Measurements from ENCODE around the gene ITLN2.
A peak's percentile ranks its signal among the peaks of the same experiment; 100 is the strongest.
"Not testable (repeated sequence)": the region's sequence is repeated elsewhere in the genome, so short reads cannot be mapped to it uniquely, and the experiment has no call there.

The ITLN2 gene

DNA sequence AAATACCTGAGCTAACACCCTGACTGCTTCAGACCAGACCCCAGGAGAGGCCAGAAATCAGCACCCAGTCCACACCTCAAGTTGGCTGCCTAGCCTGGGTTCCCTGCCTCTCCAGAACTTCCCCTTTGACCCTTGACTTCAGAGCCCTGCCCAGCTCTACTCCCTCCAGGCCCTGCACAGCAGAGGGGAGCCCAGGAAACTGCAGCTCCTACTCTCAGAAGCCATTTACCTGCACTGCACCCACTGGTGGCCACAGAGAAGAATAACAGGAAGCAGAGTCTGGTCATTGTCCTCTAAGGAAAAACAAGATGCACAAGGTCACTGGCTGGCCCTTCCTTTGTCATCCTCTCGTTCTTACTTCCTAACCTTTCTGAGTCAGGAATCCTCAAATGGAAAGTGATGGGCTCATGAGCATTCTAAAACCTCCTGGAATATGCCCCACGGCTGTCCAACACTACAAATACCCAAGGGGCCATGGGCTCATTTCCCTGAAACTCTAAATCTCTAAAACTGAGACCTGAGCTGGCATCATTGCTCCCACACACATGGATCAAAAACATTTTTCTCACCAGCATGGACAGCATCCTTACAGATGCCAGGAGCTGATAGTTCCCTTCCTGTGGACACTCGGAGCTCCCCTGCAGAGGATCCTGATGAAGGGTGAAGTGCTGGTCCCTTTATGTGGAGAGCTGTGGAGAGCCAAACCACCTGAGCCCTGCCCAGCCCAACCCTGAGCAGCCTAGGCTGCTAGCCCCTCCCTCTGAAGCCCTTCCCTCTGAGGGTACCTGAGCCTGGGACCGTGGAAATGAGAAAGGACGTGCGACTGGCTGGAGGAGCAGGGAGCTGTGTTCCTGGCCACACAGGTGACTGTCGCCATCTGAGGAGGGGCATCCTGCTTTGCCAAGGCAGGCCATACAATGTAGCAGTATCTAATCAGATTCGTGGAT is at the start of gene ITLN2:
Gene ITLN2 (minus strand): TSS at position 652 of the 947 bp plus-strand sequence. CDS start 68 bp downstream, at position 584.
- peak; percentile 54 for DNase-seq

DNA sequence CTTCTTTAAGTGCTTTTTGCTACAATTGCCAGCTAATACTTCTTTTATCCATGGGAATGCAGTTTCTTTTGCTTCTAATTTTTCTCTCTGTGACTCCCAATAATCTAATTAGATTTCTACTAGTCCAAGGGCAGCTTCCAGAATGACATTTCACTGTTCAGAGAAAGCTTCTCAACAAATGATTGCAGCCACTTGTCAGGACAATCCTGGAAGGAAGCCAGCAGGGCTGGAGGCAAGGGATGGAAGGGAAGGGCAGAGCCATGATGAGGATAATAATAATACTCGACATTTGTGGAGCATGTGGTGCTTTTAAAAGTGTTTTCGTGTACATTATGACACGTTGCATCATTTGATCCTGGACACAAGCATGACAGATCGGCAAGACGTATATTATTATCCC is 46.9 kb upstream of the ITLN2 start:
- no peak for DNase-seq

DNA sequence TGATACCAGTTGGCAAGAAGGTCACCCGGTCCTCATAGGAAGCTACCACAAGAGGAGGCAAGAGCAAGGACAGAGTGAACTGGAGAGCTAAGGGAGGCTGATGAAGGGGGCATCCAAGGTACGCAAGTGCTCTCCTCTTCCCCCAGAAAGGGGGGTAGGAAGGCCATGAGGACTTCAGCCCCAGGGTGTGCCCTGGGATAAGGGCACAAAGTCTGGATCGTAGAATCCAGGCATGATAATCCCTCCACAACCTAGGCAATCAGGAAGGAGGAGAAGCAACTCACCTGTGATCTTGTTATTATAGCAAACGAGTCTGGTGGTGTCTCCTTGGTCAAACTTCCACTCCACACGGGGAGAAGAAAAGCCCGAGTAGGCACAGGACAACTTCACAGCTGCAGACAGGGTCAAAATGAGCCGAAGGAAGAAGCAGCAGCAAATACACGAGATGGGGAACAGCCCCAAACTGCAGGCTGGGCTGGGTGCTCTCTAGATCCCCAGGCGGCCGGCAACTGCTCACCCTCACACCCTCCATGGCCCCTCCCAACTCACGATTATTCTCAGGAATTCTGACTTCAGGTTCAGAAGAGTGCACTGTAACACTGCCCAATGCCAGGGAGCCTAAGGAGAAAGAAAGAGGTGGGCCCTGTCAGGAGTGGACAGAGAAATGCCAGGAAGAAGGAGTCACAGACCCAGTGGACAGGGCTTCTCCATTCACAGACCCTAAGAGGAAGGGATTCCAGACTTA is 46.3 kb upstream of the ITLN2 start:
- no peak for DNase-seq

DNA sequence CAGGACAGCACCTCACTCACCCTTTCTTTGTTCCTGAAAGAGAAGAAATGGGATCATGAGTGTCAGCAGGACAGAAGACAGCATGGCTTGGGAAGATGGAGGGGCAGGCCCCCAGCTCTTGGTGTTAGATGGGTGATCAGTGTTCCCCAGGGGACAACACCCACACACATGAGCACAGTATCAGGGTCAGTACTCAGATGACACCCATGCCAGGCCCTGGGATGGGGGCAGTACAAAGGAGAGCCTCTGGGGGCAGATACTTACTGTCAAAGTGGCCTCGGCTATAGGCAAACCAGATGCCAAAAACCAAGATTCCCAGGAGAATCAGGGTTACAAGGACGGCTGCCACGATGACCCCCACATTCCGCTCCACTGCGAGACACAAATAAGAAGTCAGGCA is 44.8 kb upstream of the ITLN2 start:
- no peak for DNase-seq

DNA sequence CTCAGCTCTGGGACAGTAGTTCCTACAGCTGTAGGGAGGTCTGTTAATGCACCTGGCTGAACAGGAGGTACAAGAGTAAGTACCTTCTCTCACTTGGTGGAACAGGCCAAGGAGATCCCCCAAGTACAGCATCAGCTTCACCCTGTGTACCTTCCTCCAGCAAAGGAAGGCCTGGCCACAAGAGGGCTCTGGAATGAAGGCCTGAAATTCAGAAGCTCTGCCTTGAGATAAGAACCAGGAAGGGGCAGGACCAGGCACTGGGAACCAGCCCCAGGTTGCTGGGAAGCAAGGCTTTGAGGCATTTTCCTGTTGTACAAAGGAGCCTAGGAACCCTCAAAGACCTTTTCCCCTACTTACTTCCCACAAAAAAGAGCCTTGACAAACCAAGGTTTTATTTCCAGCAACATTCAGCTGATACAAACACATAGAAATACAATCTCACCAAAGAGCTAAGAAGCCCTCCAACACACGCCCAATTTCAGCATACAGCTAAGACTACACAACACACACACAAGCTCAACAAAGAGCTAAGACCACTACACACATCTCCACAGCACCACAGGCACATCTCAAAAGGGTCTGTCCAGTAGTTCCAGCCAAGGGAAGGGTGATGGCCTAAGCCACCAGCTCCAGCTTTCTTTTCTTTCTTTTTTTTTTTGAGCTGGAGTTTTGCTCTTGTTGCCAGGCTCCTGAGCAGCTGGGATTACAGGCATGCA is 42.9 kb upstream of the ITLN2 start:
- peak; percentile 67 for DNase-seq

DNA sequence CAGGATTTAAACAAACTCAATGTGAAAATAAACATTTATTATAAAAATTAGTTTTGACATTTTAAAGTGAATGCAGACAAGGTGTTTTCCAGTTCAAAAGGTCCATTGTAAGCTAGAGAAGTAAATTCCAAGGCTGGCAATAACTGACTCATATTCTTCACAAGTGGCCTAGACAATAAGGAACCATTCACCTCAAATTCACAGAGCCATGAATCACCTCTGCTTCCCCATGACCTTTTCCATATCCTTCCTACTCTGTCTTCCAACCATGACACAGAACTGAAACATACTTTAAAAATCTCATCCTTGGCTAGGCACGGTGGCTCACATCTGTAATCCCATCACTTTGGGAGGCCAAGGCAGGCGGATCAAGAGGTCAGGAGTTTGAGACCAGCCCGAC is 41.6 kb upstream of the ITLN2 start:
- DNase-seq = no peak

- DNase-seq = no peak
Observed at GRCh38 chr1:160993544-160994193, 39.1 kb upstream of the ITLN2 start.

DNA sequence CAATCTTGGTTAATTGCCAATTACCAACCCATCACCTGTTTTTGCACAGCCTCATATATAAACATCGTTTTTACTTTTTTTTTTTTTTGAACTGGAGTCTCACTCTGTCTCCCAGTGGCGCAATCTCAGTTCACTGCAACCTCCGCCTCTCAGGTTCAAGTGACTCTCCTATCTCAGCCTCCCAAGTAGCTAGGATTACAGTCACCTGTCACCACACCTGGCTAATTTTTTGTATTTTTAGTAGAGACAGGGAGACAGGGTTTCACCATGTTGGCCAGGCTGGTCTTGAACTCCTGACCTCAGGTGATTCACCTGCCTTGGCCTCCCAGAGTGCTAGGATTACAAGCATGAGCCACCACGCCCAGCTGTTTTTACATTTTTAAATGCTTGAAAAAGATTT is 37.4 kb upstream of the ITLN2 start:
- not testable (repeated sequence) for DNase-seq

DNA sequence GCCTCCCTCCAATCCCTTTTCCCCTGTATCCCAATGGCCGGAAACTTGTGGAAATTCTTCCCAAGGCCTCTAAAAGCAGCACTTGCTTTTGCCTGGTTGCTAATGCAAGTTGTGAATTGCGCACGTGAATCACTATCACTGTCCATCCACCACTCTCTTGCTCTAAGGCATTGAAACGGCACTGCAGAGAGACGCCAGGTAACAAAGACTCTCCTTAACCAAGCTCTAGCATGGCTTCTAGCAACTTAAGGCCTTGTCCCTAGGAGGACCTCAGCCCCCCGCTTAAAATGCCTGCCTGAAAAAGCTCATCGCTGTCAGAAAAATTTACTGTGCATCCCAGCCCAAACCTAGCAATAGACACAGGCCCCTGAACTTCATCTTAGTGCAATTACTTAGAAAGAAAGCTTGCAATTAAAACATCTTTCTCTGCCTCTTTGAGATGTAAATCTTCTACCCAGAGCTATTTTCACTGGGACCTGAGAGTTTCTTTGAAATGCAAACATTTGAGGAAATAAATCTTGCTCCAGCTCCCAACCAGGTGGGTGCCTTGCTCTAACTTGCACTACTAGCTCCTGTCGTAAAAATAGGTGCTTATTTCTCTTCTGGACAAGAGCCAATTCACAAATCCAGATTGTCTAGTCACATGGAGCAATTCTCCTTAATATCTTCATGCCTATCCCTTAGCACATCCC is 32.9 kb upstream of the ITLN2 start:
- no peak for DNase-seq

DNA sequence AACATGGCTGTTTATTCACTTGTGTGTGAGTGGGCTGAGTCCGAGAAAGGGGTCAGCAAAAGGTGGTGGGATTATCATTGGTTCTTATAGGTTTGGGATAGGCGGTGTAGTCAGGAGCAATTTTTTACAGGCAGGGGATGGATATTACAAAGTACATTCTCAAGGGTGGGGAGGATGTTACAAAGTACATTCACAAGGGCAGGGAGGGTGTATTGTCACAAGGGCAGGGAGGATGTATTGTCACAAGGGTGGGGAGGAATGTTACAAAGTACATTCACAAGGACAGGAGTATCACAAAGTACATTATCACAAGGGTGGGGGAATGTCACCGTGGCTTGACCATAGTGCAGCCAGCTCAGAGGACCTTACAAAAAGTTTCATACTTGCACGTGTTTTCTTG is 31.1 kb upstream of the ITLN2 start:
- DNase-seq = no peak

DNA sequence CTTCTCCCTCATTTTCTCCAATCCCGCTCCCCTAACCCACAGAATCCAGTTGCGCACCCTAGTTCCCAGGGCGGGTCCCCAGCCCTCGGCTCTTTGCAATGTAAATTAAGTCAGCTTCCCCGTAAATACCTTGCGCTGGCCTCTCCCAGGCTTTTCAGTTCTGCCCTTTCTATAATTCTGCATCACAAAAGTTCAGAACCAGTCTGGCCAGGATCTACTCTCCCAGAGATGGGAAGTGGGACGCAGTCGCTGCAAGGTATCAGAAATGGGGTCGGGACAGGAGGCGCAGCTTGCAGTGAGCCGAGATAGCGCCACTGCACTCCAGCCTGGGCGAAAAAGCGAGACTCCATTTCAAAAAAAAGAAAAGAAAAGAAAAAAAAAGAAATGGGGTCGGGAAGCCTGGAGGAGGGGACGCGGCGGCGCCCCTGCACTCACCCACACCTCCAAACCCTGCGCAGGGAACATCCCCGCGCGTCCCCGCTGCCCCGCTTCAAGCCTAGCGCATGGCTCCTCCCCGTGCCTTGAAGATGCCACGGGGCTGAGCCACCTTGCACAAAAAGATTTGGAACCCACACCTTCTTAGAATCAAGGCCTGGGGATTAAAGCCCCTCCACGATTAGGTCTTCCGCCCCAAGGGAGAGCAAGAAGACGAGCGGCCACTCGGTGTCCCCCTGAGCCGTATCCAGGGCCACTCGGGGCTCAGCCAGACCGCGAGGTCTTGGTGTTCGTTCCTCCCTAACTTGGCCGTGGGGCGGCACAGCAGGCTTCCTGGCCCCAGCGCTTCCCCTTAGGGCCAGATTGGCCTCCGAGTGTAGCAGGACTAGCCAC is 27.2 kb upstream of the ITLN2 start:
- DNase-seq = peak; percentile 26

DNA sequence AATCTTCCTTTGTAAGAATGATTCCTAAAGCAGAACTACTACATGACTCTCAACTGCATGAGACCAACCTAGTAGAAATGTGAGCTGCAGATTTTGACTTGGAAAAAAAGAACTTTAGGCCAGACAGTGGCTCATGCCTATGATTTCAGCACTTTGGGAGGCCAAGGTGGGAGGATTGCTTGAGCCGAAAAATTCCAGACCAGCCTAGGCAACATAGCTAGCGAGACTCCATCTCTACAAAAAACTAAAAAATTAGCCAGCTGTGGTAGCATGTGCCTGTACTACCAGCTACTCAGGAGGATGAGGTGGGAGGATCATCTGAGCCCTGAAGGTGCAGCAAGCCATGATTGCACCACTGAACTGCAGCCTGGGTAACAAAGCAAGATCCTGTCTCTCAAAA is 24.7 kb upstream of the ITLN2 start:
- DNase-seq = no peak

GRCh38 chr1:160978510-160978927 is 23.9 kb upstream of the ITLN2 start:
- no peak for DNase-seq

DNA sequence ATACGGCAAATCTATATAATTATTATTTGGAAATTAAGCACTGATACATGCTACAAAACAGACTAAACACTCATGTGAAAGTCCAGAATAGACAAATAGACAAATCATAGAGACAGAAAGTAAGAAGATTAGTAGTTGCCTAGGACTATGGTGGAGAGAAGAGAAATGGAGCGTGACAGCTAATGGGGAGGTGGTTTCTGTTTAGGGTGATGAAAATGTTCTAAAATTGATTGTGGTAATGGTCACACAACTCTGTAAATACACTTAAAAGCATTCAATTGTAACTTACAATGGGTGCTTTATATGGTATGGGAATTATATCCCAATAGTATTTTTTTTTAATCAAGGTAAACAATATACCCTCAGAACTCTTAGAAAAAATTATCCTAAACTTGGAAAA is 20.4 kb upstream of the ITLN2 start:
- DNase-seq = no peak

DNA sequence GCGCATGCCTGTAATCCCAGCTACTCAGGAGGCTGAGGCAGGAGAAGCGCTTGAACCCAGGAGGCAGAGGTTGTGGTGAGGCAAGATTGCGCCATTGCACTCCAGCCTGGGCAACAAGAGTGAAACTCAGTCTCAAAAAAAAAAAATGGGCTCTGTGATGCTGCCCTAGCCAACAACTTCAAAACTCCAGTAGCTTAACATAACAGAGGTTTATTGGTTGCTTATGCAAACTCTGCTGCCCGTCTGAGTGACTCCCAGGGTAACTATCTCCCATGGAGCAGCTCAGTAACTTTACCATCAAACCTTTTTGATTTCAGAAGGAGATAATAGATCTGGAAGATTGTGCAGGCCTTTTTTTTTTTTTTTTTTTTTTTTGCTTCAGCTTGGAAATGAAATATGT is 18.9 kb upstream of the ITLN2 start:
- DNase-seq = no peak

DNA sequence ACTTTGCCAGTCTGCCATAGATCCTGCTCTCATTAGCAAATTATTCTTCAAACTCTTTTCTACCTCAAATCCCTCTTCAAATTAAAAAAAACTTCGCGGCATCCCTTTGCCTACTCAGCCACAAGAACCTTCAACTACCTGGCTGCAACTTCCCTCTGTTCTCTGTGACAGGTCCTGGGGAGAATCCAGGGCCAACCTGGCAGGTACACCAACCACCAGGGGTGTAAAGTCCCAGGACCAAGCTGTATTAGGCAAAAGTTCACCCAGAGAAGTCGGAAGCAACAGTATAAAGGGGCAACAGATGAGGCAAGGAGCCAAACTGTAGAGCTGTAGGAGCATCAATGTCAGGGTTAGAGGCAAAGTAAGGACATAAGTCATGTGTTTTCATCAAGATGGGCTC is 18.3 kb upstream of the ITLN2 start:
- DNase-seq = no peak

GRCh38 chr1:160971618-160972056 is 17.0 kb upstream of the ITLN2 start:
- DNase-seq = no peak

GRCh38 chr1:160963521-160963920 is 8.9 kb upstream of the ITLN2 start:
- no peak for DNase-seq

DNA sequence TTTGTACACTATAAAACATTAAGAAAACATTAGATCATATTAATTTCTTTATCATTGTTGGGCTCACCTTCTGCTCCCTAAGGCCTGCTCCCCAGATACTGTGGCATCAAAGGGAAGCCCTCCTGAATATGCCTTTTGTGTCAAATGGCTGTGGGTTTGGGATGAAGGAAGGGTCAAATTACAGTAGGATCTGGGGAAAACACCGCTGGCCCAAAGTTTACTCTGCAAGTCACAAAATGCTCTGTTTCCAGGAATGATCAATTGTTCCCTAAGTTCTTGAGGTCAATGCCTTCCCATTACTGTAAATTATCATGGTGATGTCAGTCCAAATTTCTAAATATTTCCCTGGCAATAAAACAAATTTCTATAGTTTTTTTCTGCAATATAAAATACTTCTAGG is 6.8 kb upstream of the ITLN2 start:
- no peak for DNase-seq

- DNase-seq = no peak
Observed at GRCh38 chr1:160956966-160957365, 2.4 kb upstream of the ITLN2 start.

GRCh38 chr1:160953030-160953429 is 1.6 kb downstream of the ITLN2 start:
- no peak for DNase-seq

Data from CD4-positive, alpha-beta T cell treated with Interleukin-17A for 4 hours (primary cell).